MCF 10A (cell line): ENCODE results near the gene PFKFB4. TPM values are rescaled to one million over a fixed set of nuclear protein-coding genes. Genes with fewer than 3 reads are reported as not detected.
"Not testable (repeated sequence)": the region's sequence is repeated elsewhere in the genome, so short reads cannot be mapped to it uniquely, and the experiment has no call there.

Source experiments
- BruUV-seq: library from RNA; stranded (reverse); fragments of 400-500 nt; replicated peaks from 2 replicates; lab custom pipeline; 2021; lab: Mats Ljungman, UMichigan
- CTCF ChIA-PET: fragments of 300-600 bp; sonication (Branson Sonifier 250); formaldehyde crosslinking; extraction: SDS; loops from one replicate; lab custom pipeline; 2021; ENCODE audit warnings: antibody characterized with exemption, inconsistent platforms; lab: Yijun Ruan, JAX
- POLR2A ChIA-PET: fragments of 300-600, 350-650 bp; sonication (Branson Sonifier 250); formaldehyde crosslinking; extraction: SDS; loops from one replicate; lab custom pipeline; 2020; ENCODE audit warnings: antibody characterized with exemption, inconsistent platforms; lab: Yijun Ruan, JAX
- DNase-seq: peaks from one replicate; pipeline ENCODE4 v3.0.0-alpha.2; 2018; ENCODE audit not compliant: unreplicated experiment
- H3K27ac Mint-ChIP-seq: one replicate; pipeline ENCODE4 v1.8.0; 2022; ENCODE audit warnings: mild to moderate bottlenecking, low read depth, mixed read lengths; ENCODE audit not compliant: unreplicated experiment
- H3K27me3 Mint-ChIP-seq: one replicate; pipeline ENCODE4 v1.8.0; 2022; ENCODE audit warnings: mixed read lengths; ENCODE audit not compliant: insufficient read depth, unreplicated experiment
- H3K36me3 Mint-ChIP-seq: one replicate; pipeline ENCODE4 v1.8.0; 2022; ENCODE audit warnings: mild to moderate bottlenecking, moderate library complexity, mixed read lengths; ENCODE audit not compliant: insufficient read depth, unreplicated experiment
- H3K4me1 Mint-ChIP-seq: one replicate; pipeline ENCODE4 v1.8.0; 2022; ENCODE audit warnings: mixed read lengths; ENCODE audit not compliant: insufficient read depth, unreplicated experiment
- H3K4me3 Mint-ChIP-seq: one replicate; pipeline ENCODE4 v1.8.0; 2022; ENCODE audit warnings: mild to moderate bottlenecking, moderate library complexity, mixed read lengths; ENCODE audit not compliant: unreplicated experiment
- H3K9me3 Mint-ChIP-seq: one replicate; pipeline ENCODE4 v1.8.0; 2022; ENCODE audit warnings: mixed read lengths; ENCODE audit not compliant: unreplicated experiment
- intact Hi-C: fragments of 100-400 bp; cut with micrococcal nuclease; formaldehyde crosslinking; loops from 2 replicates; pipeline ENCODE4 v1.14.1; 2022
- total RNA-seq: library from RNA; stranded (reverse); gene quantifications from 2 replicates; pipeline ENCODE4 v1.2.3, GENCODE V29; 2022
- TF ChIP-seq, protein P1 (sequence below): fragments of 200-600 bp; IDR thresholded peaks from one replicate; pipeline ENCODE4 v1.8.0; 2022; ENCODE audit warnings: antibody characterized with exemption, mild to moderate bottlenecking; ENCODE audit not compliant: unreplicated experiment

The PFKFB4 gene
- total RNA-seq, 1 experiment from 2014 or later: 4.6 TPM

DNA sequence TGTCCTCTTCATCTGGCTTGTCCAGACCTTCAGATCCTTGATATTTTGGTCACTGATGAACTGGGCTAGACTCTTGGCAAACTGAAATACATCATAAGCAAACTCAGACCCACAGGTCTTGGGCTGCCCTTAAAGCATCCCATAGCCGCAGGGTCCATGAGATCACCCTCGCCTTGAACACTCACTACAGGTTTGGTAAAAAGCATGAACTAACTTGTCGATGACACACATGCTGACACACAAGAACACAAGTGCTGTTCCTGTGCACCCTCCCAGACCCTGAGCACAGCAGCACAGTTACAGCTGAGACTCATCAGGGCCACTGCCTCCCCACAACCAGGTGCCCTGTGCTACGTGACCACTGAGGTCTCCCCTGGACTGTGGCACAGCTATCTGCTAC, 21.0 kb downstream of the PFKFB4 start:
- Mint-ChIP-seq H3K4me1 (no peaks in the 10 kb centered on the region), H3K27me3 (no peaks in the 10 kb centered on the region), H3K4me3 (no peak overlapping the region), H3K36me3 (peaks cover 21% of the 10 kb centered on the region), H3K27ac (peak overlapping the region; percentile 61), H3K9me3 (no peaks in the 10 kb centered on the region)
- peak; percentile 59 for DNase-seq
- CTCF ChIA-PET: interaction anchor here (0.6 to 1.9 kb wide), 3 partner anchors 11 to 66 kb away, joined by 3 to 9 read pairs (median 3); no protein-coding TSS in a partner anchor
- intact Hi-C loops: no loop called here
- TF ChIP-seq, protein P1, sequence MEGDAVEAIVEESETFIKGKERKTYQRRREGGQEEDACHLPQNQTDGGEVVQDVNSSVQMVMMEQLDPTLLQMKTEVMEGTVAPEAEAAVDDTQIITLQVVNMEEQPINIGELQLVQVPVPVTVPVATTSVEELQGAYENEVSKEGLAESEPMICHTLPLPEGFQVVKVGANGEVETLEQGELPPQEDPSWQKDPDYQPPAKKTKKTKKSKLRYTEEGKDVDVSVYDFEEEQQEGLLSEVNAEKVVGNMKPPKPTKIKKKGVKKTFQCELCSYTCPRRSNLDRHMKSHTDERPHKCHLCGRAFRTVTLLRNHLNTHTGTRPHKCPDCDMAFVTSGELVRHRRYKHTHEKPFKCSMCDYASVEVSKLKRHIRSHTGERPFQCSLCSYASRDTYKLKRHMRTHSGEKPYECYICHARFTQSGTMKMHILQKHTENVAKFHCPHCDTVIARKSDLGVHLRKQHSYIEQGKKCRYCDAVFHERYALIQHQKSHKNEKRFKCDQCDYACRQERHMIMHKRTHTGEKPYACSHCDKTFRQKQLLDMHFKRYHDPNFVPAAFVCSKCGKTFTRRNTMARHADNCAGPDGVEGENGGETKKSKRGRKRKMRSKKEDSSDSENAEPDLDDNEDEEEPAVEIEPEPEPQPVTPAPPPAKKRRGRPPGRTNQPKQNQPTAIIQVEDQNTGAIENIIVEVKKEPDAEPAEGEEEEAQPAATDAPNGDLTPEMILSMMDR: no peak
- BruUV-seq: no TSS peak
- POLR2A ChIA-PET: no interaction called here

DNA sequence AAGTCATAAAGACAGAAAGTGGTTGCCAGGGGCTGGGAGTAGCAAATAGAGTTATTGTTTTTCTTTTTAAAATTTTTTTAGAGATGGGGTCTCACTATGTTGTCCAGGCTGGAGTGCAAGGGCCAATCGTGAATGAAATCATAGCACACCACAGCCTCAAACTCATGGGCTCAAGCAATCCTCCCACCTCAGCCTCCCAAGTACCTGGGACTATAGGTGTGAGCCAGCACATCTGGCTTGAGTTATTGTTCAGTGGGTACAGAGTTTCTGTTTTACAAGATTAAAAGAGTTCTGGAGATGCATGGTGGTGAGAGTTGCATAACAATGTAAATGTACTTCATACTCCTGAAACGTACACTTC, 23.6 kb downstream of the PFKFB4 start:
- CTCF ChIA-PET: interaction anchor here (1.0 to 2.3 kb wide), 2 partner anchors 15 to 97 kb away, joined by 4 to 11 read pairs; no protein-coding TSS in a partner anchor
- Mint-ChIP-seq H3K4me1 (peaks cover 5% of the 10 kb centered on the region), H3K4me3 (no peak overlapping the region), H3K27ac (no peak overlapping the region), H3K9me3 (no peaks in the 10 kb centered on the region), H3K36me3 (peaks cover 22% of the 10 kb centered on the region), H3K27me3 (no peaks in the 10 kb centered on the region)
- TF ChIP-seq, protein P1: no peak
- no TSS peak for BruUV-seq
- intact Hi-C loops: no loop called here
- DNase-seq: no peak
- POLR2A ChIA-PET: interaction anchor here (1.1 to 1.8 kb wide), 3 partner anchors 9 to 25 kb away, joined by 4 to 5 read pairs (median 4); no protein-coding TSS in a partner anchor

DNA sequence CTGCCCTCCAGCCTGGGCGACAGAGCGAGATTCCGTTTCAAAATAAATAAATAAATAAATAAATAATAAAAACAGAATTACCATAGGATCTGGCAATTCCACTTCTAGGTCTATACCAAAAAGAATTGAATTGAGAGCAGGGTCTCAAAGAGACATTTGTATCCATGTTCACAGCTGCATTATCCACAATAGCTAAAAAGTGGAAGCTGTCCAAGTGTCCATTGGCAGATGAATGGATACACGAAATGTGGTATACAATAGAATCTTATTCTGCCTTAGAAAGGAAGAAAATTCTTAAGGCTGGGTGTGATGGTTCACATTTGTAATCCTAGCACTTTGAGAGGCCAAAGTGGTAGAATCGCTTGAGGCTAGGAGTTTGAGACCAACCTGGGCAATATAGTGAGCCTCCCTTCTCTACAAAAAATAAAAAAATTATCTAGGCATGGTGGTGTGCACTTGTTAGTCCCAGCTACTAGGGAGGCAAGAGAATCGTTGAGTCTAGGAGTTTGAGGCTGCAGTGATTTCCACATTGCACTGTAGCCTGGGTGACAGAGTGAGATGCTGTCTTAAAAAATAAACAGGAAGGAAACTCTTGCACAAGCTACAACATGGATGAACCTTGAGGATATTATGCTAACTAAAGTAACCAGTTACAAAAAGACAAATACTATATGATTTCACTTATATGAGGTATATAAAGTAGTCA, 24.2 kb downstream of the PFKFB4 start:
- no TSS peak for BruUV-seq
- ChIA-PET POLR2A (interaction anchor here (1.6 to 1.8 kb wide), 2 partner anchors 9 to 25 kb away, joined by 4 to 5 read pairs; no protein-coding TSS in a partner anchor), CTCF (interaction anchor here (0.7 to 2.3 kb wide), 5 partner anchors 8 to 97 kb away, joined by 3 to 11 read pairs (median 3); no protein-coding TSS in a partner anchor)

DNA sequence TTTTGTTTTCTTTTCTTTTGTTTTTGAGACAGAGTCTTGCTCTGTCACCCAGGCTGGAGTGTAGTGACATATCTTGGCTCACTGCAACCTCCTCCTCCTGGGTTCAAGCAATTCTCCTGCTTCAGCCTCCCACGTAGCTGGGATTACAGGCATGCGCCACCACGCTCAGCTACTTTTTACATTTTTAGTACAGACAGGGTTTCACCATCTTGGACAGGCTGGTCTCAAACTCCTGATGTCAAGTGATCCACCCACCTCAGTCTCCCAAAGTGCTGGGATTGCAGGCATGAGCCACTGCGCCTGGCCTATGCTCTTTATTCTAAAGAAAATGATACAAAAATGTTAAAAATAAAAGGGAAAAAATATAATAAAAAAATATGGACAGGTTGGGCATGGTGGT, 25.9 kb downstream of the PFKFB4 start:
- H3K9me3 Mint-ChIP-seq, H3K4me1 Mint-ChIP-seq, H3K27ac Mint-ChIP-seq, H3K4me3 Mint-ChIP-seq, DNase-seq, intact Hi-C loops, BruUV-seq, H3K27me3 Mint-ChIP-seq: not testable (repeated sequence)
- ChIA-PET CTCF (interaction anchor here (0.7 to 1.1 kb wide), 2 partner anchors 19 to 78 kb away, joined by 3 read pairs; partner anchors contain the start of gene UQCRC1), POLR2A (interaction anchor here (1.1 to 1.2 kb wide), 2 partner anchors 11 to 91 kb away, joined by 3 to 5 read pairs; partner anchors contain the start of gene CCDC51)
- H3K36me3 Mint-ChIP-seq: peaks cover 25% of the 10 kb centered on the region

More for the DNA sequence above, 24.2 kb downstream of the PFKFB4 start:
- intact Hi-C loops: no loop called here
- no peaks in the 10 kb centered on the region for H3K9me3 Mint-ChIP-seq
- DNase-seq: no peak
- H3K27ac Mint-ChIP-seq: no peak overlapping the region
- H3K27me3 Mint-ChIP-seq: no peaks in the 10 kb centered on the region
- peaks cover 16% of the 10 kb centered on the region for H3K36me3 Mint-ChIP-seq
- TF ChIP-seq, protein P1: no peak
- peaks cover 5% of the 10 kb centered on the region for H3K4me1 Mint-ChIP-seq
- H3K4me3 Mint-ChIP-seq: no peak overlapping the region
